HG03097 (cell line): ENCODE measurements around the gene LRRC3C.
"Not testable (repeated sequence)": the region's sequence is repeated elsewhere in the genome, so short reads cannot be mapped to it uniquely, and the experiment has no call there.

Experiments used
- ATAC-seq: cut with Tn5 transposase; IDR thresholded peaks from one replicate; pipeline ENCODE4 v1.9.1; 2021; ENCODE audit not compliant: unreplicated experiment, low FRiP score

The LRRC3C gene

GRCh38 chr17:39927101-39927928, at the start of gene LRRC3C, which contains the start of gene ORMDL3:
Gene LRRC3C (plus strand): TSS chr17:39927732. CDS start chr17:39941524, 13,792 bp downstream.
Gene ORMDL3 (minus strand): TSS chr17:39927601. CDS start chr17:39924203, 3,398 bp downstream.
- peak; percentile 74 for ATAC-seq

GRCh38 chr17:39886102-39886501, 41.4 kb upstream of the LRRC3C start:
- not testable (repeated sequence) for ATAC-seq

- ATAC-seq, result no peak
Observed at GRCh38 chr17:39887078-39887477, 40.5 kb upstream of the LRRC3C start.

GRCh38 chr17:39889200-39889599, 38.3 kb upstream of the LRRC3C start:
- no peak for ATAC-seq

- ATAC-seq, result no peak
Observed at GRCh38 chr17:39894681-39895376, 32.7 kb upstream of the LRRC3C start.

- no peak for ATAC-seq
Observed at GRCh38 chr17:39898088-39898487, 29.4 kb upstream of the LRRC3C start.

GRCh38 chr17:39899215-39899614, 28.3 kb upstream of the LRRC3C start:
- no peak for ATAC-seq

- not testable (repeated sequence) for ATAC-seq
Observed at GRCh38 chr17:39902027-39902426, 25.5 kb upstream of the LRRC3C start.

- ATAC-seq, result no peak
Observed at GRCh38 chr17:39903158-39903884, 24.2 kb upstream of the LRRC3C start.

GRCh38 chr17:39904990-39905288, 22.6 kb upstream of the LRRC3C start:
- no peak for ATAC-seq

GRCh38 chr17:39908789-39909352, 18.7 kb upstream of the LRRC3C start:
- no peak for ATAC-seq

- ATAC-seq, result no peak
Observed at GRCh38 chr17:39913989-39914388, 13.5 kb upstream of the LRRC3C start.

GRCh38 chr17:39915559-39915958, 12.0 kb upstream of the LRRC3C start:
- ATAC-seq, result no peak

- ATAC-seq, result no peak
Observed at GRCh38 chr17:39916918-39917317, 10.6 kb upstream of the LRRC3C start.

- no peak for ATAC-seq
Observed at GRCh38 chr17:39919087-39919683, 8.3 kb upstream of the LRRC3C start.

- no peak for ATAC-seq
Observed at GRCh38 chr17:39920218-39921210, 7.0 kb upstream of the LRRC3C start.

- ATAC-seq, result no peak
Observed at GRCh38 chr17:39921323-39921722, 6.2 kb upstream of the LRRC3C start.

GRCh38 chr17:39922006-39922405, 5.5 kb upstream of the LRRC3C start:
- ATAC-seq, result no peak

- no peak for ATAC-seq
Observed at GRCh38 chr17:39923230-39923629, 4.3 kb upstream of the LRRC3C start.
